Gastrocnemius medialis (tissue), 4 donors: ENCODE measurements around the gene SNX11. TPM values are rescaled to one million over a fixed set of nuclear protein-coding genes. Genes with fewer than 3 reads are reported as not detected.

ENCODE experiments used
- ATAC-seq, 2 donors: fragments of 150-250 bp; one replicate each; pipeline ENCODE4 v1.9.1; 2016
- DNase-seq, 2 donors: peaks; one replicate each; pipeline ENCODE4 v3.0.0-alpha.2; 2019
- H3K27ac ChIP-seq, 4 donors: fragments of 200-600 bp; sonication (generic); 1 replicate in 1 of 4; 2 replicates in 3 of 4; pipeline ENCODE4 v1.5.1; 2016 to 2018; ENCODE audit warnings: mild to moderate bottlenecking in 2 of 4, moderate library complexity in 1 of 4
- H3K27me3 ChIP-seq, 3 donors: fragments of 200-600 bp; sonication (generic) in 2 of 3; 1 replicate in 1 of 3; 2 replicates in 2 of 3; pipeline versions ENCODE4 v1.5.1 to v1.6.0; 2016 to 2019; ENCODE audit warnings: mild to moderate bottlenecking in 1 of 3, moderate library complexity in 1 of 3
- H3K36me3 ChIP-seq, 2 donors: fragments of 200-600 bp; sonication (generic) in 1 of 2; one replicate each; pipeline ENCODE4 v1.5.1; 2017 to 2018
- H3K4me1 ChIP-seq, 2 donors: fragments of 200-600 bp; sonication (generic) in 1 of 2; one replicate each; pipeline ENCODE4 v1.5.1; 2016 to 2017; ENCODE audit warnings: mild to moderate bottlenecking in 2 of 2
- H3K4me3 ChIP-seq, 4 donors: fragments of 200-600 bp; sonication (generic) in 3 of 4; 1 replicate in 1 of 4; 2 replicates in 3 of 4; pipeline ENCODE4 v1.5.1; 2016 to 2019; ENCODE audit warnings: mild to moderate bottlenecking in 2 of 4
- H3K9me3 ChIP-seq, 3 donors: fragments of 200-600 bp; sonication (generic) in 2 of 3; 1 replicate in 1 of 3; 2 replicates in 2 of 3; pipeline ENCODE4 v1.5.1; 2016 to 2019
- CTCF ChIP-seq, 5 experiments: fragments of 450-650 bp in 3 of 5; fragments of 200-600 bp in 2 of 5; sonication (generic) in 2 of 5; IDR thresholded peaks in 4 of 5; conservative IDR thresholded peaks in 1 of 5; 1 replicate in 4 of 5; 2 replicates in 1 of 5; pipeline ENCODE4 v1.5.1; 2016 to 2019; ENCODE audit warnings: antibody characterized with exemption in 5 of 5, mild to moderate bottlenecking in 3 of 5, moderate library complexity in 3 of 5
- POLR2A ChIP-seq, 2 donors: fragments of 450-650 bp; IDR thresholded peaks; one replicate each; pipeline ENCODE4 v1.6.1; 2017; ENCODE audit warnings: antibody characterized with exemption in 2 of 2, mild to moderate bottlenecking in 2 of 2, moderate library complexity in 2 of 2
- in situ Hi-C, 4 donors: fragments of 200-750 bp; cut with MboI; loops; one replicate each; pipeline versions ENCODE4 v1.15.0 to v1.8.0; 2017; ENCODE audit warnings: low sequenced_read_pairs in 4 of 4
- intact Hi-C: fragments of 100-400 bp; cut with DNase I; formaldehyde crosslinking; loops from one replicate; pipeline ENCODE4 v1.15.1; 2023; ENCODE audit warnings: low total_unique reads
- total RNA-seq, 4 donors: library from RNA; depleted of rRNA; stranded (reverse); fragments of >200 nt; gene quantifications; one replicate each; pipeline versions ENCODE4 v1.1.0 to v1.2.3, GENCODE V29; 2016

Gene SNX11
- total RNA-seq, 4 donors from 2014 or later = 7.3 to 16.3 (median 9.6) TPM

DNA sequence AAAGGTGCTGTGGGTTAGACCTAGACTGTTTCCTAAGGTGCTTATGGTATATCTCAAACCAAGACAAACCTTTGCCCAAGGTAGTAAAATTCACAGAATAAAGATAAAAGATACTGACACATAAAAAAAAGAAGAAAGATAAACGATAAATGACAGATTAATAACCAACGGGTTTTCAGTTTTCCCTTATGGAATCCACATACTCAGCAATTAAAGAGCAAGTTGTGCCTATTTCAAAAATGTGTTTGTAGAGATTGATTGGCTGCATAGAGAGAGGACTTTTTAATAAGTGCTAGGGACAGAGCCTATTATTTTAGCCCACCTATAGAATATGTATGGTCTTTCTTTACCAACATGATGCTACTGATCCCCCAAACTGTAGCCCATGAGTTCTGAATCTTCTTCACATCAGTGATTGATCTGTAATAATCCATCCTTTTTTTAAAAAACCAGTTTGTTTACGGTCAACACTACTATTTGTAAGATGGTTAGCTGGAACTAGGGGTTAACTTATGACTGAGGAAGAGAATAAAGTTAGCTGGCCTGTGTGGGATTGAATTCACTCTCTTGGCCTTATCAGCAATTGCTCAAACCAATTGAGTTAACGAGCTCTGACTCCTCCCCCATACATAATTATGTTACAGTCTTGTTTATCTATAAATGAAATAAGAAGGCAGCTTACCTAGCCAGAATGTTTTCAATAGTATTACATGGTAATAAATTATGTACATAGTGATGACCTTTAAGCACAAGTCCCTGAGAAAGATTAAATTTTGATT, 53.8 kb downstream of the SNX11 start:
- H3K4me1 ChIP-seq = no peaks in the 10 kb centered on the region
- TF ChIP-seq POLR2A (IDR thresholded peaks at IDR 0.05) (no peak), CTCF (IDR thresholded peaks at IDR 0.05 in 4 of 5, conservative IDR thresholded peaks at IDR 0.05 in 1 of 5) (no peak)
- in situ Hi-C loops (no loop called here), intact Hi-C loops (no loop called here)
- no peaks in the 10 kb centered on the region for H3K36me3 ChIP-seq
- H3K27ac ChIP-seq = no peak overlapping the region
- ATAC-seq = no peak
- H3K27me3 ChIP-seq = peaks cover 0 to 8% (median 3%) of the 10 kb centered on the region in 3 donors
- no peak overlapping the region for H3K4me3 ChIP-seq
- no peaks in the 10 kb centered on the region for H3K9me3 ChIP-seq
- no peak for DNase-seq

DNA sequence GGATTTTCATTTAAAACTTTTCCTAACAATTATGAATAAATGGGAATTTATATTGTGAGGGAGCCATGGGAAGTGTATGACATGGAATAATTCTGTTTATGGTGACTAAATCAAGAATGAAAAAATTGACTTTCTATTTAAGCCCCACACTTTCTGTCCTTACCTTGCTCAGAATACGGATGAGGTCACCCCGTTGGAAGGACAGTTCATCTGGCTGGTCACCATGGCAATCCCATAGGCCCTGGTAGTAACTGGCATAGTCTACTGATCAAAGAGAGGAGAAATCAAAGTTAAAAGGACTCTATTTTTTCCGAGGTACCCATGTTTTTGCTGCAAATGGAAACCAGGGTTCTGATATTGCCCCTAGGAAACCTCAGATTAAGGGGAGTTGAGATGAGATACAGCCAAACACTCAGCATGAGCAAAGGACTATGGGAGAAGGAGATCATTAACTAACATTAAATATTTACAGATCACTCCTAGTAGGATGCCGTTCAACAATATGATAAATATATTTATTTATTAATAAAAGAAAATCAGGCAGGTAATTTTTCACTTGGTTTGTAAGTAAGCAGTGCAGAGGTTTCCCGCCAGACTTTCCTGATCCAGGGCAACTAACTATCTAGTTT, 54.9 kb downstream of the SNX11 start:
- TF ChIP-seq CTCF (IDR thresholded peaks at IDR 0.05 in 4 of 5, conservative IDR thresholded peaks at IDR 0.05 in 1 of 5) = no peak
- TF ChIP-seq POLR2A (IDR thresholded peaks at IDR 0.05) = no peak
- ATAC-seq (no peak), DNase-seq (no peak)
- Histone ChIP-seq H3K4me1 (no peaks in the 10 kb centered on the region), H3K36me3 (no peaks in the 10 kb centered on the region), H3K4me3 (no peak overlapping the region), H3K27ac (no peak overlapping the region), H3K27me3 (peaks cover 0 to 8% (median 0%) of the 10 kb centered on the region in 3 donors), H3K9me3 (no peaks in the 10 kb centered on the region)
- in situ Hi-C loops (no loop called here), intact Hi-C loops (no loop called here)

- no peak for DNase-seq
- no peaks in the 10 kb centered on the region for H3K4me1 ChIP-seq
- in situ Hi-C loops (no loop called here), intact Hi-C loops (no loop called here)
- H3K4me3 ChIP-seq = no peak overlapping the region
- no peaks in the 10 kb centered on the region for H3K36me3 ChIP-seq
- H3K9me3 ChIP-seq = no peaks in the 10 kb centered on the region
- H3K27ac ChIP-seq = no peak overlapping the region
- peaks cover 0 to 8% (median 0%) of the 10 kb centered on the region in 3 donors for H3K27me3 ChIP-seq
- TF ChIP-seq CTCF (IDR thresholded peaks at IDR 0.05 in 4 of 5, conservative IDR thresholded peaks at IDR 0.05 in 1 of 5) = no peak
- no peak for TF ChIP-seq POLR2A (IDR thresholded peaks at IDR 0.05)
- ATAC-seq = no peak
These were observed 55.5 kb downstream of the SNX11 start for GRCh38 chr17:48162946-48163506.

GRCh38 chr17:48163809-48164208, 56.2 kb downstream of the SNX11 start:
- Histone ChIP-seq H3K4me3 (no peak overlapping the region), H3K36me3 (no peaks in the 10 kb centered on the region), H3K4me1 (no peaks in the 10 kb centered on the region), H3K27ac (no peak overlapping the region), H3K9me3 (no peaks in the 10 kb centered on the region), H3K27me3 (peaks cover 0 to 8% (median 0%) of the 10 kb centered on the region in 3 donors)
- in situ Hi-C loops (no loop called here), intact Hi-C loops (no loop called here)
- TF ChIP-seq POLR2A (IDR thresholded peaks at IDR 0.05) (no peak), CTCF (IDR thresholded peaks at IDR 0.05 in 4 of 5, conservative IDR thresholded peaks at IDR 0.05 in 1 of 5) (no peak)
- DNase-seq (no peak), ATAC-seq (no peak)
